Immature natural killer cell (primary cell): ENCODE measurements around the gene THY1. TPM values are rescaled to one million over a fixed set of nuclear protein-coding genes. Genes with fewer than 3 reads are reported as not detected.

Experiments used
- DNase-seq, 3 donors: peaks; one replicate each; pipeline ENCODE4 v3.0.0; 2022; ENCODE audit warnings: mixed read lengths in 1 of 3
- H3K27ac Mint-ChIP-seq, 6 donors: one replicate each; pipeline ENCODE4 v1.8.0; 2020; ENCODE audit warnings: mixed read lengths in 6 of 6, mild to moderate bottlenecking in 5 of 6, inconsistent platforms in 4 of 6, moderate library complexity in 3 of 6
- H3K27me3 Mint-ChIP-seq, 3 donors: one replicate each; pipeline ENCODE4 v1.8.0; 2020 to 2021; ENCODE audit warnings: low read depth in 3 of 3, mild to moderate bottlenecking in 3 of 3, mixed read lengths in 3 of 3, moderate library complexity in 3 of 3, inconsistent platforms in 1 of 3
- H3K36me3 Mint-ChIP-seq, 3 donors: one replicate each; pipeline ENCODE4 v1.8.0; 2020; ENCODE audit warnings: mixed read lengths in 3 of 3, inconsistent platforms in 2 of 3, mild to moderate bottlenecking in 2 of 3
- H3K4me1 Mint-ChIP-seq, 2 donors: one replicate each; pipeline ENCODE4 v1.8.0; 2020; ENCODE audit warnings: inconsistent platforms in 2 of 2, mild to moderate bottlenecking in 2 of 2, mixed read lengths in 2 of 2, moderate library complexity in 1 of 2
- H3K4me3 Mint-ChIP-seq, 5 donors: one replicate each; pipeline ENCODE4 v1.8.0; 2020; ENCODE audit warnings: mild to moderate bottlenecking in 5 of 5, mixed read lengths in 5 of 5, inconsistent platforms in 3 of 5, moderate library complexity in 3 of 5
- H3K9me3 Mint-ChIP-seq, 6 donors: one replicate each; pipeline ENCODE4 v1.8.0; 2020; ENCODE audit warnings: mild to moderate bottlenecking in 6 of 6, mixed read lengths in 6 of 6, inconsistent platforms in 4 of 6, moderate library complexity in 3 of 6
- polyA plus RNA-seq, 3 donors: library from polyadenylated mRNA; unstranded; fragments of 300-500 nt; fragmentation: Illumina TruSeq; gene quantifications; one replicate each; pipeline ENCODE4 v1.2.3, GENCODE V29; 2021

THY1 gene
- polyA plus RNA-seq, 3 donors from 2014 or later = not detected

DNA sequence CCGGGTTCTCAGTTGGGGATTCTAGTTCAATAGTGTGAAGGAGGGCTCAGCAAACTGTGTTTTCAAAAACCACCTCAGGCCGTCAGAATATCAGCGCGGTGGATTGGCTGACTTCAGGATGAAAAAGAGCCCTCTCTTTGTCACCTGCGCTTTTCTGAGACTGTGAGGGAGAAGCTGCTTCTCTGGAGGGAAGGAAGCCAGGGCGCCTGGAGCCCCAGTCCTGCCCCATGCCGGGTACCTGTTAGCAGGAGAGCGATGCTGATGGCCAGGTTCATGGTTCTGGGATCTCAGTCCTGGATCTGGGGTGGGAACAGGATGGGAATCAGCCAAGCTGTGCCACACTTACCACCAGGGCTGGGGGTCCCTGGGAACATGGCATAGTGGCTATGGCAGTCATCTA, 2.3 kb downstream of the THY1 start:
- Mint-ChIP-seq H3K9me3 (no peaks in the 10 kb centered on the region), H3K4me1 (peaks cover 0 to 8% of the 10 kb centered on the region in 2 donors), H3K36me3 (no peaks in the 10 kb centered on the region), H3K27me3 (peaks cover 9 to 16% (median 13%) of the 10 kb centered on the region in 3 donors), H3K4me3 (no peak overlapping the region), H3K27ac (no peak overlapping the region)
- DNase-seq = no peak

DNA sequence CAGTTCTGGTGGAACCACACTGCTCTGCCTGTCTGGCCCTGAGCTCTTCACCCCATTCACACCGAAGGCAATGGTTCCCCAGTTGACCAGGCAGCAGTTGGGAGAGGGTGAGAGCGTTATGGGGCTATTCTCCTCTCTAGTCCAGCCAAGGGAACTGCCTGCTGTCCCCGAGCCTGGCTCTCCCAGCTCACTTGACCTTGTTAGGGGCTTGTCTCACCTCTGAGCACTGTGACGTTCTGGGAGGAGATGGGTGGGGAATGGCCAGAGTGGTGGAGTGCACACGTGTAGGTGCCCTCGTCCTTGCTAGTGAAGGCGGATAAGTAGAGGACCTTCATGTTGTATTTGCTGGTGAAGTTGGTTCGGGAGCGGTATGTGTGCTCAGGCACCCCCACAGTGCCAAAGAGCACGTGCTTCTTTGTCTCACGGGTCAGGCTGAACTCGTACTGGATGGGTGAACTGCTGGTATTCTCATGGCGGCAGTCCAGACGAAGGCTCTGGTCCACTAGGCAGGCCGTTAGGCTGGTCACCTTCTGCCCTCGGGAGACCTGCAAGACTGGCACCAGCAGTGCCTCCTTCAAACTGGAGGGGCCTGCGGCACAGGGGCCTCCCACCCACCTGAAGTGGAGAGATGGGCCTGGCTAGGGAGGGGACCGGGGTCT, 3.0 kb downstream of the THY1 start:
- H3K36me3 Mint-ChIP-seq = no peaks in the 10 kb centered on the region
- no peaks in the 10 kb centered on the region for H3K9me3 Mint-ChIP-seq
- no peak for DNase-seq
- no peak overlapping the region for H3K27ac Mint-ChIP-seq
- H3K4me1 Mint-ChIP-seq = peaks cover 0 to 8% of the 10 kb centered on the region in 2 donors
- peaks cover 9 to 16% (median 16%) of the 10 kb centered on the region in 3 donors for H3K27me3 Mint-ChIP-seq
- H3K4me3 Mint-ChIP-seq = no peak overlapping the region

DNA sequence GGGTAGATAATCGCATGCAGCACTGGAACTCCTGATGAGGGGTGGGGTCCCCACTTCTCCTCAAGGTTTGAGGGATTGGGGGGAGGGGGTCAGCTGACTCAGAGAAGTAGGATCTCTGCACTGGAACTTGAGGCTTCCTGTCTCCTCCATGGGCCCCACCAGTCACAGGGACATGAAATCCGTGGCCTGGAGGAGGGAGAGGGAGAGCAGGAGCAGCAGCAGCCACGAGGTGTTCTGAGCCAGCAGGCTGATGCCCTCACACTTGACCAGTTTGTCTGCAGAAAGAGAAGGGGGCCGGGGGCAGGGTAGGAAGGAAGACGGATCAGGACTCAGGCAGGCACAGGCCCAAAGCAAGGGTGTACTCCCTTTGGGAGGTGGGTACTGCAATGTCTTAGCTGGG, 3.7 kb downstream of the THY1 start:
- Mint-ChIP-seq H3K27ac (no peak overlapping the region), H3K36me3 (no peaks in the 10 kb centered on the region), H3K4me1 (peaks cover 0 to 8% of the 10 kb centered on the region in 2 donors), H3K27me3 (peaks cover 9 to 13% (median 13%) of the 10 kb centered on the region in 3 donors), H3K9me3 (no peaks in the 10 kb centered on the region), H3K4me3 (no peak overlapping the region)
- no peak for DNase-seq

DNA sequence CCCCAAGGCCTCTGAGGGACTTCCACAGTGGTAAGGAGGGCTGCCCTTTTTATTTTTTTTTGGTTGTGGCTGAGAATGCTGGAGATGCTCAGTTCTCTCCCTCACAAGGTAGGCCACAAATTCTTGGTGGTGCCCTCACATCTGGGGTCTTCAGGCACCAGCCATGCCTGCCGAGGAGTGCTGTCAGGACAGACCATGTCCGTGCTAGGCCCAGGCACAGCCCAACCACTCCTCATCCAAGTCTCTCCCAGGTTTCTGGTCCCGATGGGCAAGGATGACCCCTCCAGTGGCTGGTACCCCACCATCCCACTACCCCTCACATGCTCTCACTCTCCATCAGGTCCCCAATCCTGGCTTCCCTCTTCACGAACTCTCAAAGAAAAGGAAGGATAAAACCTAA, 4.2 kb downstream of the THY1 start:
- H3K36me3 Mint-ChIP-seq = no peaks in the 10 kb centered on the region
- no peak overlapping the region for H3K27ac Mint-ChIP-seq
- peaks cover 0 to 8% of the 10 kb centered on the region in 2 donors for H3K4me1 Mint-ChIP-seq
- no peak for DNase-seq
- H3K9me3 Mint-ChIP-seq = no peaks in the 10 kb centered on the region
- H3K4me3 Mint-ChIP-seq = no peak overlapping the region
- peaks cover 9 to 13% (median 9%) of the 10 kb centered on the region in 3 donors for H3K27me3 Mint-ChIP-seq

DNA sequence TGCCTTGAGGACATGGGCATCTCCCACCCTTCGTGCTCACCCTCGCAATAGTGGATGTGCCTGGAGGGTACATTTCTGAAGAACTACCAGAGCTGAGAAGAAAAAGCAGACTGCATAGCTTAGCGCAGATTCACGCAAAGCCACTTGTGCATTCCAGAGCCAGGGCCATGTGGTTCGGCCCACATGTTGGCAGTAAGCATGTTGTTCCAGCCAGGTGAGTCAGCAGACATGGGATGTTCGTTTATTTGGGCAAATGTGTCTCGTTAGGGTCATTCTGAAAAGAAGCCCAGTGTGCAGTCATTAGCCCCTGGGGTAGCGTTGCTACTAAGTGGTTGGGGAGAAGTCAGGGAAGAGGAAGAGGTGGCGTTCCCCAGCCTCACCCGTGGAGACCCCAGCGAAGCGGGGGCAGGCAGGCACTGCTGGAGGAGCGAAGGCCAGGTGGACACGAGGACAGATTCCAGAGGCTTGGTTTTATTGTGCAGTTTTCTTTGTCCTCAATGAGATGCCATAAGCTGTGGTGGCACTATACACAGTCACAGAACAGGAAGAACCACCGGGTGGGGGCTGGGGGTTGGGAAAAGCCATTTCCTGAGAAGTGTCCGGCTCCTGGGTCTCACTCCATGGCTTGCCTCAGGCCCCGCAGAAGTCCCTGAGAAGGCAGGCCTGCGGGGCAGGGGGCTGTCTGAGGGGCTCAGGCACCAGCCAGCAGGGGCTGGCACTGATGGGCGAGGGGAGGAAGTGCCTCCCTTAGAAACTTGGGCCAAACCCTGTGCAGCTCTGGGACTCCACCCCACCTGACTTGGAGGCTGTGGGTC, 5.0 kb downstream of the THY1 start:
- DNase-seq = no peak
- Mint-ChIP-seq H3K4me3 (no peak overlapping the region), H3K27me3 (peaks cover 5 to 13% (median 9%) of the 10 kb centered on the region in 3 donors), H3K27ac (no peak overlapping the region), H3K4me1 (peaks cover 0 to 6% of the 10 kb centered on the region in 2 donors), H3K36me3 (no peaks in the 10 kb centered on the region), H3K9me3 (no peaks in the 10 kb centered on the region)

DNA sequence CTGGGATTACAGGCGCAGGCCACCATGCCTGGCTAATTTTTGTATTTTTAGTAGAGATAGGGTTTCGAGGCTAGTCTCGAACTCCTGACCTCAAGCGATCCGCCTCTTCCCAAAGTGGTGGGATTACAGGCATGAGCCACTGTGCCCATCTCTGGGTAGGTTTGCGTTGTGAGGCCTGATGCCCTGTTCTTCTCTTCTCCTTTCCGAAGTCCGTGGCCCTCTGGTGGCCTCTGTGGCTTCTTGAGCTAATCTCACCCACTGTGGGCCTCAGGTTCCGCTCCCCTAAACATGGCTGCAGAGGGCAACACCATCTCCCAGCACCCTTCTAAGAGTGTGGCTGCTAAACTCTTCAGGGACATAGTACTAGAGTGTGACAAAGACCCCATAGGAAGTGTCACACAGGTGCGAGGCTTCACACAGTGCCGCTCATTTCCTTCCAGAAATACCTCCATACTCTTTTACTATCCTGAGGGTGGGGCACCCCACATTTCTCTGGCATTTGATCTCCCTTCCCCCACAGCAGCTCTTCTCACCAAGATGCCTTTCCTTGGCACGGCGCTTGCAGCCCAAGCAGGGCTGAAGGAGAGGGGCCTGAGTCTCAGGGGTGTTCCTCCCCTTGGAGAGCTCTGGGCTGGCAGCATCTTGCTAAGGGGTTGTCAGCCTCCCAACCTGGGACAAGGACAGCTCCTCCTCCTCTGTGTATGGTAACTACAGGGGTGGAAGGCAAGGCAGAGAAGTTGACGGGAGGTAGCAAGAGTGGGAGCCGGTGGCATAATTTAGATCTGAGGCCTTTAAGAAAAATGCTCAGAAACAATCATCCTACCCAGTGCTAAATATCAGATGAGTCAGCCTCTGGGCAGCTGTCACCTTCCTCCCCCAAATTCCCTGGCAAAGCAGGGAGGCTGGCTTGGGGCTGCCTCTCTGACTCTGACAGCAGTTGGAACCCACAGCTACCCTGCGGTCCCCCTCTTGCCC, 6.1 kb downstream of the THY1 start:
- Mint-ChIP-seq H3K27me3 (peaks cover 4 to 11% (median 5%) of the 10 kb centered on the region in 3 donors), H3K4me3 (no peak overlapping the region), H3K27ac (no peak overlapping the region), H3K36me3 (no peaks in the 10 kb centered on the region), H3K4me1 (no peaks in the 10 kb centered on the region), H3K9me3 (no peaks in the 10 kb centered on the region)
- DNase-seq = no peak

DNA sequence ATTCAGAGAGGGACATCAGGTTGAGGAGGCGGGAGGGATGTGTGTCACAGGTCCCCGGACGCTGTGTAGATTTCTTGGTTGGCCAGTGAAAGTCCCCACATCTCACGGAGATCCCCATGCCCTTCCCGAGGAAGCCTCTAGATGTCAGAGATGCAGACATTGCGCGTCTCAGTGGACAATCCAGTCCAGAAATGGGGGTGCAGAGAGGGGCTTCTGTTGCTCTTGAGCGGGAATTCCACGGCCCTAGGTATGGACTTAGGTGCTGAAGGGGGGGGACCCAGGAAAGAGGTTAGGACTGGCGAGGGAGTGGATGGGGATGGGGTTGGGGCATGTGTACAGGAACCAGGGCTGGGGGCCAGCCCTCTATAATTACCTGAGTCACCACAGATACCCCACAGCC, 7.0 kb downstream of the THY1 start:
- H3K27me3 Mint-ChIP-seq = peaks cover 0 to 13% (median 5%) of the 10 kb centered on the region in 3 donors
- H3K27ac Mint-ChIP-seq = no peak overlapping the region
- DNase-seq = no peak
- H3K4me1 Mint-ChIP-seq = no peaks in the 10 kb centered on the region
- no peaks in the 10 kb centered on the region for H3K9me3 Mint-ChIP-seq
- H3K36me3 Mint-ChIP-seq = no peaks in the 10 kb centered on the region
- H3K4me3 Mint-ChIP-seq = no peak overlapping the region

DNA sequence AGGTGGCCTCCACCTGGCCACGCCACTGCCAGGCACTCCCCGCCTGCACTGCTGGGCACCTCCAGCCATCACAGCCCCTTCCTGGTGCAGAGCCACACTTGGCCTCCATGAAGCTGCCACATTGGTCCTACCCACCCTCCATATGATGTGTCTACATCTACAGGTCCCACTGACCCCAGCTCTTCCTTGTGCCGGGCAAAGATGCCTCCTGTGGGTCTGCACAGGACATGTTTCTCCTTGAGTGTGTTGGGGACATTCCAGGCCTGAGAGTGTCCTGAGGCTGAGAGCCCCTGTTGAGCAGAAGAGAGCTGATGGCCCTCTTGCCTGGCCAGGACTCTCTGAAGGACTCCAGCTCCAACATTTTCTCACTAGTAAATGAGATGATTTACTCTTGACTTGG, 7.5 kb downstream of the THY1 start:
- DNase-seq = no peak
- H3K36me3 Mint-ChIP-seq = no peaks in the 10 kb centered on the region
- no peaks in the 10 kb centered on the region for H3K4me1 Mint-ChIP-seq
- H3K9me3 Mint-ChIP-seq = no peaks in the 10 kb centered on the region
- no peak overlapping the region for H3K27ac Mint-ChIP-seq
- no peak overlapping the region for H3K4me3 Mint-ChIP-seq
- peaks cover 0 to 13% (median 5%) of the 10 kb centered on the region in 3 donors for H3K27me3 Mint-ChIP-seq

DNA sequence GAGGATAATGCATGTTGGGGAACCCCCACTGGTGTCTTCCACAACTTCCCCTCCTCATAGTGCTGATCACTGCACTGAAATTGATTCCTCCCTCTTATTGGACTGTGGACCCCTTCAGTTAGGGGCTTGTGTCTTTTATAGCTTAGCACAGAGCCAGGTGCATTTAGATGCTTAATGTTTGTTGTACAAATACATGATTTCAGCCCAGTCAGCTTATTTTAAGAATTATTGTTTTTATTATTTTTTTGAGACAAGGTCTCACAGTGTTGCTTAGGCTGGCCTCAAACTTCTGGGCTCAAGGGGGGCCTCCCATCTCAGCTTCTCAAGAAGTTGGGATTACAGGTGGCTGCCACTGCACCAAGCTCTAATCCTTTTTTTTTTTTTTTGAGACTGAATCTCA, 8.2 kb downstream of the THY1 start:
- Mint-ChIP-seq H3K9me3 (no peaks in the 10 kb centered on the region), H3K4me1 (no peaks in the 10 kb centered on the region)
- DNase-seq = no peak

DNA sequence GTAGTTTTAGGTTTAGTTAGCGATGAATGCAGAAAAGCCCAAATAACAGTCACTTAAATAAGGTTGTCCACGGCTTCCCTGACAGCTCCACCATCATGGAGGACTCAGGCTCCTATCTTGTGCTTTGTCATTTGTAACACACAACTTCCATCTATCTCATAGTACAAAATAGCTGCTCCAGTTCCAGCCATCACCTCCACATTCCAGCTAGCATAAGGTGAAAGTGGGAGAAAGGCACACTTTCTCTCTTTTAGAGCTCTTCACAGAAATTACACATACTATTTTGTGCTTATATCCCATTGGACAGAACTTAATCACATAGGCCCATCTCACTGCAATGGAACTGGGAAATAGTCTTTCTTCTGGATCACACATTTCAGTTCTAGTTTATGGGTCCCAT, 8.7 kb downstream of the THY1 start:
- H3K4me1 Mint-ChIP-seq = no peaks in the 10 kb centered on the region
- no peak for DNase-seq
- H3K9me3 Mint-ChIP-seq = no peaks in the 10 kb centered on the region
- H3K36me3 Mint-ChIP-seq = no peaks in the 10 kb centered on the region
- H3K4me3 Mint-ChIP-seq = no peak overlapping the region
- peaks cover 0 to 11% (median 1%) of the 10 kb centered on the region in 3 donors for H3K27me3 Mint-ChIP-seq
- H3K27ac Mint-ChIP-seq = no peak overlapping the region

More for the DNA sequence above, 8.2 kb downstream of the THY1 start:
- H3K4me3 Mint-ChIP-seq = no peak overlapping the region
- peaks cover 0 to 11% (median 5%) of the 10 kb centered on the region in 3 donors for H3K27me3 Mint-ChIP-seq
- H3K27ac Mint-ChIP-seq = no peak overlapping the region
- no peaks in the 10 kb centered on the region for H3K36me3 Mint-ChIP-seq

DNA sequence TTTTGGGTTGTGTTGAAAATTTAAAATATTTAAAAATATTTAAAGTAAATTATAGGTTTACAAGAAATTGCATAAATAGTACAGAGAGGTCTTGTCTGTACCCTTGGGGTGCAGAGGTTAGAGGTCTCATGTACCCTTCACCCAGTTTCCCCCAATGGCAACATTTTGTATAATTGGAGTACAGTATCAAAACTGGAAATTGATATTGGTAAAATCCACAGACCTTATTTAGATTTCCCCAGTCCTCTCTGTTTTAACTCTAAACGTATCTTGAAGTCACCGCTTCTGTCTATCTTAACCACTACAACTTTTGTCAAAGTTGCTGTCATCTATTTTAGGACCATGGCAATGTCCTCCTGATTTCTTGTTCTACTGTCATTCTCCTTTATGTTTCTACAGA, 10.9 kb downstream of the THY1 start:
- Mint-ChIP-seq H3K36me3 (no peaks in the 10 kb centered on the region), H3K4me1 (no peaks in the 10 kb centered on the region), H3K27ac (no peak overlapping the region), H3K27me3 (peaks cover 0 to 13% (median 0%) of the 10 kb centered on the region in 3 donors), H3K4me3 (no peak overlapping the region), H3K9me3 (no peaks in the 10 kb centered on the region)
- no peak for DNase-seq

DNA sequence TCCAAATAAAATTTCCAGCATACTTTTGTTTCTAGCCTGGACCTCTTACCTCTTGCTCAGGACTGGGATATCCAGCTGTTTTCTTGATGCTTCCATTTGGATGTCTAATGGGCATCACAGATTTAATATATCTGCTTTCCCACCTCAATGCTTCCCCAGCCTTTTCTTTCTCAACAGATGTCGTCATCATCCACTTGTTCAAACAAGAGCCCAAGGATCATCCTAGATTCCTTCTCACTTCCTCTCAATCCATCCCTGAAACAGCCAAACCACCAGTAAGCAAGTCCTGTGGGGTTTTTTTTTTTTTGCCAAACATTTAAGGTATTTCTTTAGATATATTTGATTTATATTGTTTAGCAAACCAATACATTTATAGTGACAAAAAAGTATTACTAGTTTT, 12.5 kb downstream of the THY1 start:
- no peaks in the 10 kb centered on the region for H3K4me1 Mint-ChIP-seq
- no peak overlapping the region for H3K27ac Mint-ChIP-seq
- no peaks in the 10 kb centered on the region for H3K9me3 Mint-ChIP-seq
- no peak overlapping the region for H3K4me3 Mint-ChIP-seq
- DNase-seq = no peak
- peaks cover 0 to 11% (median 0%) of the 10 kb centered on the region in 3 donors for H3K27me3 Mint-ChIP-seq
- H3K36me3 Mint-ChIP-seq = no peaks in the 10 kb centered on the region

DNA sequence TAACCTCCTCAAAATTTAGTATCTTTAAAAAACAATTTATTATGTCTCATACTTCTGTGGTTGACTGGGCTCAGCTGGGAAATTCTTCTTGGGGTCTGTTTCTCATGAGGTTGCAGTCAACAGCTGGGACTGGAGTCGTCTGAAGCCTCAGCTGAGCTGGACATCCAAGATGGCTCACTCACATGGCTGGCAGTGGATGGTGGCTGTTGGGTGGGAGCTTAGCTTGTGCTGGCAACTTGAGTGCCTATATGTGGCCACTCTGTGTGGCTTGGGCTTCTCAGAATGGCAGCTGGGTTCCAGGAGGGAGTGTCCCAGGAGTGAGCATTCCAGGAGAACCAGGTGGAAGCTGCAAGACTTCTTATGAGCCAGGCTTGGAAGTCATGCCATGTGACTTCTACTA, 13.2 kb downstream of the THY1 start:
- H3K4me3 Mint-ChIP-seq = no peak overlapping the region
- H3K4me1 Mint-ChIP-seq = no peaks in the 10 kb centered on the region

More for the DNA sequence above, 13.2 kb downstream of the THY1 start:
- DNase-seq = no peak
- Mint-ChIP-seq H3K36me3 (no peaks in the 10 kb centered on the region), H3K27ac (no peak overlapping the region), H3K9me3 (no peaks in the 10 kb centered on the region), H3K27me3 (peaks cover 0 to 8% (median 3%) of the 10 kb centered on the region in 3 donors)
